ENCODE results near the gene SGMS1. TPM values are rescaled to one million over a fixed set of nuclear protein-coding genes. Genes with fewer than 3 reads are reported as not detected.
A peak's percentile ranks its signal among the peaks of the same experiment; 100 is the strongest.

Gene SGMS1
- total and polyA plus RNA-seq, 2 donors (not counting 1 experiment from before 2014, with no cell fraction given), result 10.0 to 43.5 TPM

DNA sequence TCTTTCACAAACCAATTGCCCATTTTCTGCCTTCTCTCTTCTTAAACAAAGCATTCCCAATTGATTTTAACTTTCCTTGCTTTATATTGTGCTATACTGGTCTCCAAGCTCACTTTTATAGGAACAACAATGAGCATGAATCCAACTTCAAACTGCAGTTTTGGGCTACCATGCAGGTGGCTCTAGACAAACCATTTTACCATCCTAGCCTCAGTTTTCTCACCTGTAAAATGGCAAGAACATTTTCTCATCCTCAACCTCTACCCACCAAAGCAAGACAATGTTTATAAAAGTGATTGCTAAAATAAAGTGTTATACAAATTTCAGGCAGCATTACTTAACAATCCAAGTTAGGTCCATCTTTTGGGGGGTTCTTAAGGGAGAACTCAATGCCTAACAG, 305.6 kb downstream of the SGMS1 start:
- Histone ChIP-seq H3K79me2 (ENCODE audit: control insufficient read depth, insufficient read depth, low read length) (no peaks in the 10 kb centered on the region), H2AFZ (ENCODE audit: insufficient read depth, low read depth, low read length, poor library complexity, severe bottlenecking) (no peak overlapping the region), H4K20me1 (ENCODE audit: control insufficient read depth, insufficient read depth, low read length, poor library complexity, severe bottlenecking) (no peaks in the 10 kb centered on the region), H3K27ac (ENCODE audit: low read length in 2 of 2) (no peak overlapping the region), H3K9ac (ENCODE audit: low read length) (no peak overlapping the region), H3K4me1 (ENCODE audit: control insufficient read depth in 2 of 2, insufficient read depth in 2 of 2, low read length in 2 of 2) (peaks cover 12 to 14% of the 10 kb centered on the region in 2 donors), H3K4me3 (ENCODE audit: control extremely low read depth in 1 of 5, extremely low read depth in 1 of 5, insufficient read depth in 1 of 5, low read depth in 2 of 5, low read length in 4 of 5) (no peak overlapping the region), H3K27me3 (replicated peaks in 1 of 4; ENCODE audit: control extremely low read depth in 1 of 4, control insufficient read depth in 3 of 4, insufficient read depth in 4 of 4, low read length in 3 of 4) (no peaks in the 10 kb centered on the region), H3K4me2 (replicated peaks; ENCODE audit: low read depth, low read length, poor library complexity, severe bottlenecking) (no peak overlapping the region), H3K36me3 (replicated peaks in 1 of 2; ENCODE audit: control extremely low read depth in 1 of 2, control insufficient read depth in 1 of 2, extremely low read depth in 1 of 2, insufficient read depth in 2 of 2, low read length in 1 of 2) (no peaks in the 10 kb centered on the region), H3K9me3 (ENCODE audit: control extremely low read depth in 1 of 3, control insufficient read depth in 2 of 3, insufficient read depth in 1 of 3, low read length in 2 of 3) (no peaks in the 10 kb centered on the region)
- Mint-ChIP-seq H3K4me1 (peaks cover 36% of the 10 kb centered on the region), H3K4me3 (no peak overlapping the region), H3K27ac (no peak overlapping the region), H3K27me3 (no peaks in the 10 kb centered on the region), H3K9me3 (ENCODE audit: insufficient read depth) (no peaks in the 10 kb centered on the region)
- intact Hi-C loops (cut with micrococcal nuclease), result loop anchor here (10.0 kb wide), 1 partner anchor 47 kb away; no protein-coding TSS in a partner anchor
- CTCF ChIA-PET, result no interaction called here
- no peak for DNase-seq
- POLR2A ChIA-PET, result no interaction called here
- no peak for ATAC-seq (ENCODE audit: low read depth)
- TF ChIP-seq CTCF (IDR thresholded peaks at IDR 0.05) (no peak), EZH2 (IDR thresholded peaks at IDR 0.05; ENCODE audit: borderline replicate concordance, insufficient read depth, low read depth, low read length, poor library complexity, severe bottlenecking) (no peak)

- intact Hi-C loops (cut with micrococcal nuclease), result loop anchor here (10.0 kb wide), 1 partner anchor 48 kb away; no protein-coding TSS in a partner anchor
- H3K4me3 Mint-ChIP-seq, result no peak overlapping the region
- Histone ChIP-seq H3K9ac (ENCODE audit: low read length) (no peak overlapping the region), H3K27ac (ENCODE audit: low read length in 2 of 2) (no peak overlapping the region), H3K79me2 (ENCODE audit: control insufficient read depth, insufficient read depth, low read length) (no peaks in the 10 kb centered on the region), H2AFZ (ENCODE audit: insufficient read depth, low read depth, low read length, poor library complexity, severe bottlenecking) (no peak overlapping the region), H3K4me1 (ENCODE audit: control insufficient read depth in 2 of 2, insufficient read depth in 2 of 2, low read length in 2 of 2) (peaks cover 9 to 14% of the 10 kb centered on the region in 2 donors), H3K27me3 (replicated peaks in 1 of 4; ENCODE audit: control extremely low read depth in 1 of 4, control insufficient read depth in 3 of 4, insufficient read depth in 4 of 4, low read length in 3 of 4) (no peaks in the 10 kb centered on the region), H3K9me3 (ENCODE audit: control extremely low read depth in 1 of 3, control insufficient read depth in 2 of 3, insufficient read depth in 1 of 3, low read length in 2 of 3) (no peaks in the 10 kb centered on the region), H3K4me3 (ENCODE audit: control extremely low read depth in 1 of 5, extremely low read depth in 1 of 5, insufficient read depth in 1 of 5, low read depth in 2 of 5, low read length in 4 of 5) (no peak overlapping the region), H4K20me1 (ENCODE audit: control insufficient read depth, insufficient read depth, low read length, poor library complexity, severe bottlenecking) (no peaks in the 10 kb centered on the region), H3K36me3 (replicated peaks in 1 of 2; ENCODE audit: control extremely low read depth in 1 of 2, control insufficient read depth in 1 of 2, extremely low read depth in 1 of 2, insufficient read depth in 2 of 2, low read length in 1 of 2) (no peaks in the 10 kb centered on the region), H3K4me2 (replicated peaks; ENCODE audit: low read depth, low read length, poor library complexity, severe bottlenecking) (no peak overlapping the region)
- POLR2A ChIA-PET, result no interaction called here
- WGBS (ENCODE audit: insufficient coverage), result 63% methylated on average over 3 of the region's 5 CpGs
- peak overlapping the region; percentile 46 for H3K27ac Mint-ChIP-seq
- TF ChIP-seq CTCF (IDR thresholded peaks at IDR 0.05) (no peak), EZH2 (IDR thresholded peaks at IDR 0.05; ENCODE audit: borderline replicate concordance, insufficient read depth, low read depth, low read length, poor library complexity, severe bottlenecking) (no peak)
- H3K9me3 Mint-ChIP-seq (ENCODE audit: insufficient read depth), result peaks cover 3% of the 10 kb centered on the region
- no peaks in the 10 kb centered on the region for H3K27me3 Mint-ChIP-seq
- DNase-seq, result peak; percentile 21
- CTCF ChIA-PET, result interaction anchor here (1.0 kb wide), 1 partner anchor 41 kb away, joined by 4 read pairs; no protein-coding TSS in a partner anchor
- H3K4me1 Mint-ChIP-seq, result peaks cover 29% of the 10 kb centered on the region
- no peak for ATAC-seq (ENCODE audit: low read depth)
Measured at GRCh38 chr10:50316695-50317648, 306.8 kb downstream of the SGMS1 start.
